Stimulated activated CD4-positive, alpha-beta T cell treated with anti-CD3 and anti-CD28 coated beads, Interleukin-1b, Interleukin-23, amount 100 ng/mL, for 24 hours (primary cell): ENCODE measurements around the gene PSMC3.

Experiments
- DNase-seq, 4 experiments: peaks; one replicate each; pipeline ENCODE4 v3.0.0-alpha.2; 2020; ENCODE audit warnings: low read depth in 4 of 4, low spot score in 1 of 4

The PSMC3 gene

DNA sequence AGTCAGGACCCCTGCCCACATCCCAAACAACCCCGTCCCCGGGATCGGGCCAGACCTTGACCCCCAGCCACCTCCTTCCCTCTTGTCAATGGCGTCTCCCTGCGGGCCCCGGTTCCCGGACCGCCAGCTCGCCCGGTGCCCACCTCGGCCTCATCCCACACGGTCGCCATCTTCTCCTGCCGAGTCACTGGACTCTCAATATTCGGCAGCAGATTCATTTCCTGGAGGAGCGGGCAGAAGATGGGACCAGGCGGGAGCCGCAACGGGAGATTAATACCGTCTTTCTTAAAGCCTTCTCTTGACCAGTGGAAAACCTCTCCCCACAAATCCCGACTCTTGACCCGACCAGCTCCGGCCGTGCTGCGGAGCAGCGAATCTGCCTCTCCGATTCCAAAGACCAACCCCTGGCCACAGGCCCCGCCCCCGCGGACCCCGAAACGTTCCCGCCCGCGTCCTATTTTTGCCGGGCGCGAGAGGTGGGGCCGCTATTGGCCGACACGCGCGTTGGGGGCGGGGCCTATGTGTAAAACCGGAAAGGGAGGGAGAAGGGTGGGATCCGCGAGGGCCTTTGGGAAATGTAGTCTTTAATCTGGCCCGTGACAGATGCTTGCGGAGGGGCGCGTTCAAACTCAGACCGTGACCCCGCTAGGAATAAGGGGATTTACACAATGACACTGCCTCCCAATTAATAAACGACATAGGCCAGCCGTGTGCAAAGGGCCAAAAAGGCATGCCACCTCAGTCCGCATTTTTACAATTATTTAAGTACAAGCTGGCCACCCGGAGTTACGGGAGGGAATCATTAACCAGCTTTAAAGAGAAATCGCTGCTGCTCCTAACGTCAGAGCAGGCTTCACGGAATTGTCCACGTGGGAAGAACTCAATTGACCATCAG, at the start of gene PSMC3:
TSS of gene PSMC3 (minus strand) at position 378 of the 895 bp plus-strand sequence. CDS start at position 218, 160 bp downstream.
- DNase-seq: peak; percentile 98 to 100 (median 98)

GRCh38 chr11:47470671-47471070, 44.4 kb upstream of the PSMC3 start:
- DNase-seq: no peak

DNA sequence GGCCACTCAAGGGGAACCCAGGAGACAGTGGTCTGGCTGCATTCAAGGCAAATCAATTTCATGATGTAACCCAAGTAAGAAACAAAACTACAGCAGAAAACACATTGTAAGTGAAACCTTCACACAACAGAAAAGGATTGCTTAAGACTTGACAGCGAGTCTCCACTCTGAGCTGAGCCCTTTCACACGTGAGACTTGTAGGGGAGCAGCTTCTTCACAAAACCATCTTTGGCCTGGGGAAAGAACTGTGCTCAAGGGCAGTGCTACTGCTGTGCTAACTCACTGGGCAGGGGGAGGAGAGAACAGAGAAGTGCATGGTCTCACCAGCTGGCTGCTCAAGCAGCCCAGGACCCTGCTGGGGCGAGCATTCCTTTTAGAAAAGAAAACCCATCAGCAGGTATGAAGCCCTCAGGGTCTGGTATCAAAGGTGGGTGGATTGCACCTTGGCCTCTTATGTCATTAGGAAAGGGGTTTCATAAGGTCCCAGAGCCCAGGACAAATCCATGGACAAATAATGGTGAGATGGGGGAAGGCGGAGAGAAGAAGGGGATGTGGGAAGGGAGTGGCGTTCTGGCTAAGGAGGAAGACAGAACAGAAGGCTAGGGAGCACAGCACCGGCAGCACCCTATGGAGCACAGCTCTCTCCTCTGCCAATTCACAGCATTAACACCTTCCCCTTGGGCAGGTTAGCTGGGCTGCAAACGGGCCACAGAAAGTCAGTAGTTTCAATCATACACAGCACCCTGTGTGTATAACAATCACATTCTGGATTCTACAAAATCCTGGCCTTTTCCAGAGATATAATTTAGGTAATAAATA, 43.3 kb upstream of the PSMC3 start:
- no peak for DNase-seq

- no peak for DNase-seq
These were observed 42.5 kb upstream of the PSMC3 start for GRCh38 chr11:47468598-47469214.

DNA sequence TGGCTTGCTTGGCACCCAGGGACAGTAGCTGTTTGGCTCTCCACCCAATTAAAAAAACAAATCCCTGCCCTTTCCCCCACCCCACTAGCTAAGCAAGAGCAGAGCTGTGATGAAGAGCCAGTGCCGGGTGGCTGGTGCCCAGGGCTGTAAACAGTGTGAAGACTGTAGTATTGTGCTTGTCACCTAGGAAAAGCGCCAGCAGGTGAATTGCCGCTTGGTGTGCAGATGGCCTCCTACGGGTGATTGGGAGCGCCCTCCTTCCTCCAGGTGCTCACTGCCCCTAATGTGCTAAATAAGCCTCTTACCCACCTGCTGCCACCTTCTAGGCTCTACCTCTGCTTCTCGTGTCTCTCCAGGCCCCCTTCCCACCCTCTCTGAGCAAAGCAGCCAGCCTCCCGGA, 41.1 kb upstream of the PSMC3 start:
- DNase-seq: no peak

DNA sequence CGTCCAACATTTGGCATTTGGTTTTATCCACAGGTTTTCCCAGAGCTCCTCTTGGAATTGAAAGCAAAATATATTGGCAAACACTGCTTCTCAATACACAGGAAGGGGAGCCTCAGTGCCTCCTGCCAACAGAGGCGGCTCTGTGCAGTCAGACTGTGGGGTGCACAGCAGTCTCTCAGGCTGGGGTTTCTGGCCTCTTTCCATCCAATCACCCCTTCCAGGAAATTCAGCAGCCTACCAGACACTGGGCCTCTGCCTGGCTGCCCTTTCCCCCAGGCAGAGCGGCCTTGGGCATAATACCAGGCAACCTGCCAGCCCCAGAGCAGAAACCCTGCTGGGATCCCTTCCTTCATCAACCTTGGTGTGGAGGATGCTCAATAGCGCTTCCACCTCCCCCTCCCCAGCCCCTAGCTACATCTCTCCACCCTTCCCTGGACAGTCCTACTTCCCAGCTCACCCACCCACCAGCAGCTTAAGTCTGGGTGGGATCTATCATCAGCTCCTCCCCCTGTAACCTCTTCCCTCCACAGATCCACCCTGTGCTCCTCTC, 40.5 kb upstream of the PSMC3 start:
- no peak for DNase-seq

DNA sequence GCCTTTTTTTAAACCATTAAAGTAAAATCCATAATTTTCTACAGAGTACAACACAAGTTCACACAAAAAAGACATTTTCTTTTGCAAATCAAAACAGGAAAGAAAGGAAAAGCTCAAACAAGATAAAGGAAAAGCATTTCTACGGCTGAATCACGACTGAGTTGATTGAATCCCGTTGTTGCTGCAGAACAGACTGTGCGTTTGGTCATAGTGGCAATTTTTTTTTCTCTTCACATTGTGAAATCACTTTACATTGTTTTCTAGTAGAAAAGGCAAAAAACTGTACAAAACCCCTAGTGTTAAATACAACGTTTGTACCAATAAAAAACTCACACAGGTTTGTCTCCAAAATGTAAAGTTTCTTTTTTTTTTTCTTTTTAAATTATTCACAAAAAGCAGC, 40.0 kb upstream of the PSMC3 start:
- no peak for DNase-seq

DNA sequence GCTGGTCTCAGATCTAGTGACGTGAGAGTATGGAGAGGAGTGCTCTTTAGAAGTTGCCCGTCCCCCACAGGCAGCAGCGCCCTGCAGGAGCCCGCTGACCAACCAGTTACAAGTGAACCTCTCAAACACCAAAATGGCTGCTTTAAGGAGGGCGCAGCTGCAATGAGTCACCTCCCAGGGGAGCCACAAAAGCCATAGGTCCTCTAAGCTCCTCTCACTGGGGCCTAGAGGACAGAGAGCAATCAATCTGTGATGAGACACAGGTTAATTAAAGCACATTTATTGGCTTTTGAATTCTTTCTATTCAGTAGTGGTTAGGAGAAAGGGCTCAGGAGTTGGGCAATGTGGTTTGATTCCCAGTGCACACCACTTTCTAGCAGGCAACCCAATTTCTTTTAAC, 38.2 kb upstream of the PSMC3 start:
- no peak for DNase-seq

DNA sequence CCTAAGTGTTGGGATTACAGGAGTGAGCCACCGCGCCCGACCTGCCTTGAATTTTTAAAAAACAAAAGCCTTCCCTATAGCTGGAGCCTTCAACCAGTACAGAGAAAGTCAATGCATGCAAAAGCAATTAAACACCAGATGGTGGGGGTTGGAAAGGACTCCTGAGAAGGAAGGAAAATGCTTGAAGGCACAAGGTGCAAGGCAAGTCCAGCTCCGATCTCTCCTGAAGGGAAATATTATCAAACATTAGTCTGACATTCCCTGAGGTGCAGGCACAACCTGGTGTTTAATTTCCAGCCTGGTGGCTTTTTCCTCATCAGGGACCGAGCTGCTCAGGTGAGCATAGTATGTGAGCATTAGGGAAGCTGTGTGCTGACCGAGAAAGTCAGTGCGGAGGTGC, 35.6 kb upstream of the PSMC3 start:
- DNase-seq: no peak

DNA sequence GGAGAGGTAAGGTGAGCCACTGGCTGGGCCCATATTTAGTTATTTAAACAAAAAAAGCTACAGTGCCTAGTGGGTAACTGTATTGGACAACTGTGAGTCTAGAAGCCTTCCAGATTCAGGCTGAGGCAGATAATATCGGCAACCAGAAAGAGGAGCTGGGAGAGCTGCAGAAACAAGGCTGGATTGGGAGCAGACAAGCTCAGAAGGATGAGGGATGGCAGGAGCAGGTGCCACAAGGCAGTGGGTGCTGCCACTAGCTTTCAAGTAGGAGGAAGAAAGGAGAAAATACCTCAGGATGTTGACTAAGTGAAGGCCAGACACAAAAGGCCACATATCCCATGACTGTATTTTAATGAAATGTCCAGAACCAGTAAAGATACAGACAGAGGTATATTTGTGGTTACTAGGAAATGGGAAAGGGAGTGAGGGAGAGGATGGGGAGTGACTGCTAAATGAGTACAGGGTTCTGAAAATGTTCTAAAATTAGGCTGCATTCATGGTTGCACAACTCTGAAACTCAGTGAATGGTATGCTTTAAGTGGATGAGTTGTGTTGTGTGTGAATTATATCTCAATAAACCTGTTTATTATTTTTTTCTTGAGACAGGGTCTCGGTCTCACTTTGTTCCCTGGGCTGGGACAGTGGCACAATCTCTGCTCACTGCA, 34.5 kb upstream of the PSMC3 start:
- DNase-seq: no peak

GRCh38 chr11:47454258-47454671, 28.0 kb upstream of the PSMC3 start:
- peak; percentile 3 to 49 (median 24) for DNase-seq

DNA sequence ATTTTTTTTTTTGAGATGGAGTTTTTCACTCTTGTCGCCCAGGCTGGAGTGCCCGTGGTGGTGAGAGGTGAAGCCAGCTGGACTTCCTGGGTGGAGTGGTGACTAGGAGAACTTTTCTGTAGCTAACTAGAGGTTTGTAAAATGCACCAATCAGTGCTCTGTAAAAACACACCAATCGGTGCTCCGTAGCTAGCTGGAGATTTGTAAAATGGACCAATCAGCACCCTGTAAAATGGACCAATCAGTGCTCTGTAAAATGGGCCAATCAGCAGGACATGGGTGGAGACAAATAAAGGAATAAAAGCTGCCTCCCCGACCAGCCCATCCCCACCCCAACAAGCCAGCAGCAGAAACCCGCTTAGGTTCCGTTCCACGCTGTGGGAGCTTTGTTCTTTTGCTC, 27.1 kb upstream of the PSMC3 start:
- no peak for DNase-seq

GRCh38 chr11:47451990-47452389, 25.8 kb upstream of the PSMC3 start:
- DNase-seq: no peak

- no peak for DNase-seq
These were observed 25.2 kb upstream of the PSMC3 start for GRCh38 chr11:47451436-47451835.

DNA sequence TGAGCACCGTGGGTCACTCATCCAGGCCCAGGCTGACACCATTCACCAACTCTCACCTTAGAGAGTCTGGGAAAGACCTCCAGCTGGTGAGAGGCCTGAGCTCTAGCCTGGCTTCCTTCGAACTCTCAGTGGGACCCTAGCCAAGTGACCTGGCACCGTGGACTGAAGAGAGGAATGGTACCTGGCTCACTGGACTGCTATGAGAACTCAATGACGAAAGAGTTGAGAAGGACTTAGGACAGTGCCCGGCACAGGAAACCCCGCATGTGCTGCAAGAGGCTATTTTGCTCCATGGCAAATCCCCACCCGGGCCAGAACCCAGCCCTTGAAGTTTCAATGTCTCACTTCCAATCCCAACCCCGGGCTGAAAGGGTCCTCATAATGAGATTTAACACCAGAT, 23.3 kb upstream of the PSMC3 start:
- no peak for DNase-seq

GRCh38 chr11:47448566-47449427, 22.6 kb upstream of the PSMC3 start, which contains the start of gene RAPSN:
Gene RAPSN (minus strand): TSS chr11:47449136. CDS start chr11:47448964, 172 bp downstream.
- DNase-seq: no peak

- no peak for DNase-seq
These were observed 21.7 kb upstream of the PSMC3 start for GRCh38 chr11:47447906-47448305.

GRCh38 chr11:47446833-47447232, 20.6 kb upstream of the PSMC3 start:
- no peak for DNase-seq

GRCh38 chr11:47445840-47446239, 19.6 kb upstream of the PSMC3 start:
- DNase-seq: no peak

- no peak for DNase-seq
These were observed 17.6 kb upstream of the PSMC3 start for GRCh38 chr11:47443817-47444216.
